Neural progenitor cell (in vitro differentiated cells): ENCODE data around the gene ZNF277. TPM values are rescaled to one million over a fixed set of nuclear protein-coding genes. Genes with fewer than 3 reads are reported as not detected.

Experiments
- DNase-seq: peaks from one replicate; pipeline ENCODE4 v3.0.0-alpha.2; 2016; ENCODE audit warnings: low spot score
- H2AFZ ChIP-seq: fragments of 200-600 bp; sonication (generic); replicated peaks from 2 replicates; pipeline ENCODE4 v1.6.1; 2016; ENCODE audit warnings: antibody characterized with exemption
- H3F3A ChIP-seq: fragments of 200-600 bp; sonication (generic); 2 replicates; pipeline ENCODE4 v1.6.1; 2016; ENCODE audit warnings: antibody characterized with exemption, low read depth
- H3K27ac ChIP-seq: fragments of 200-600 bp; sonication (generic); 2 replicates; pipeline ENCODE4 v1.5.1; 2016; ENCODE audit warnings: mild to moderate bottlenecking
- H3K27me3 ChIP-seq: fragments of 200-600 bp; sonication (generic); 2 replicates; pipeline ENCODE4 v1.6.1; 2016; ENCODE audit warnings: mild to moderate bottlenecking, moderate library complexity
- H3K36me3 ChIP-seq: fragments of 200-600 bp; sonication (generic); 2 replicates; pipeline ENCODE4 v1.5.1; 2016
- H3K4me1 ChIP-seq: fragments of 200-600 bp; sonication (generic); 2 replicates; pipeline ENCODE4 v1.6.1; 2016; ENCODE audit warnings: mixed run types
- H3K4me2 ChIP-seq: fragments of 200-600 bp; sonication (generic); 2 replicates; pipeline ENCODE4 v1.6.1; 2016
- H3K4me3 ChIP-seq: fragments of 200-600 bp; sonication (generic); 2 replicates; pipeline ENCODE4 v1.5.1; 2016
- H3K79me2 ChIP-seq: fragments of 200-600 bp; sonication (generic); 2 replicates; pipeline ENCODE4 v1.6.1; 2016; ENCODE audit warnings: low read depth
- H3K9ac ChIP-seq: fragments of 200-600 bp; sonication (generic); 2 replicates; pipeline ENCODE4 v1.6.1; 2016
- H3K9me3 ChIP-seq: fragments of 200-600 bp; sonication (generic); 2 replicates; pipeline ENCODE4 v1.5.1; 2016; ENCODE audit warnings: low read depth
- H4K20me1 ChIP-seq: fragments of 200-600 bp; sonication (generic); 2 replicates; pipeline ENCODE4 v1.6.1; 2016; ENCODE audit warnings: low read depth
- H3K27ac Mint-ChIP-seq: 3 replicates; pipeline ENCODE4 v1.8.0; 2021; ENCODE audit warnings: mixed read lengths
- H3K27me3 Mint-ChIP-seq: 2 replicates; pipeline ENCODE4 v1.8.0; 2022; ENCODE audit warnings: low read depth, mild to moderate bottlenecking, inconsistent platforms, moderate library complexity, mixed read lengths; ENCODE audit not compliant: insufficient read depth
- H3K36me3 Mint-ChIP-seq: 3 replicates; pipeline ENCODE4 v1.8.0; 2021; ENCODE audit warnings: mixed read lengths
- H3K4me1 Mint-ChIP-seq: 3 replicates; pipeline ENCODE4 v1.8.0; 2021; ENCODE audit warnings: mixed read lengths
- H3K4me3 Mint-ChIP-seq: 3 replicates; pipeline ENCODE4 v1.8.0; 2021; ENCODE audit warnings: mild to moderate bottlenecking, moderate library complexity, mixed read lengths
- H3K9me3 Mint-ChIP-seq: 3 replicates; pipeline ENCODE4 v1.8.0; 2020; ENCODE audit warnings: mixed read lengths
- CTCF ChIP-seq: fragments of 200-600 bp; sonication (generic); IDR thresholded peaks from 2 replicates; pipeline ENCODE4 v1.5.1; 2017; ENCODE audit warnings: antibody characterized with exemption, mild to moderate bottlenecking
- EZH2 ChIP-seq: fragments of 200-600 bp; sonication (generic); IDR thresholded peaks from 2 replicates; pipeline ENCODE4 v1.6.1; 2017; ENCODE audit warnings: antibody characterized with exemption, mild to moderate bottlenecking, moderate library complexity
- EZH2phosphoT487 ChIP-seq: fragments of 200-600 bp; sonication (generic); IDR thresholded peaks from 2 replicates; pipeline ENCODE4 v1.6.1; 2017; ENCODE audit warnings: antibody characterized with exemption
- total RNA-seq: library from RNA; depleted of rRNA; stranded (reverse); fragments of >200 nt; gene quantifications from 2 replicates; pipeline ENCODE4 v1.2.3, GENCODE V29; 2015; ENCODE audit warnings: low replicate concordance

Gene ZNF277
- total RNA-seq, 1 donor from 2014 or later = 55.5 TPM

- H3K4me3 ChIP-seq = no peak overlapping the region
- no peak for DNase-seq
- Mint-ChIP-seq H3K27ac (no peak overlapping the region), H3K36me3 (peaks cover 9% of the 10 kb centered on the region), H3K4me3 (no peak overlapping the region), H3K4me1 (no peaks in the 10 kb centered on the region), H3K27me3 (peaks cover 4% of the 10 kb centered on the region), H3K9me3 (peaks cover 1% of the 10 kb centered on the region)
- H3K79me2 ChIP-seq = no peaks in the 10 kb centered on the region
- H3K9me3 ChIP-seq = no peaks in the 10 kb centered on the region
- no peak overlapping the region for H3K9ac ChIP-seq
- no peaks in the 10 kb centered on the region for H4K20me1 ChIP-seq
- H3K27me3 ChIP-seq = no peaks in the 10 kb centered on the region
- no peak overlapping the region for H2AFZ ChIP-seq
- H3K4me1 ChIP-seq = no peaks in the 10 kb centered on the region
- no peaks in the 10 kb centered on the region for H3F3A ChIP-seq
- H3K27ac ChIP-seq = no peak overlapping the region
- TF ChIP-seq EZH2phosphoT487 (no peak), CTCF (no peak)
- H3K36me3 ChIP-seq = no peaks in the 10 kb centered on the region
- no peak overlapping the region for H3K4me2 ChIP-seq
These were observed 144.1 kb downstream of the ZNF277 start for GRCh38 chr7:112350585-112350984.

DNA sequence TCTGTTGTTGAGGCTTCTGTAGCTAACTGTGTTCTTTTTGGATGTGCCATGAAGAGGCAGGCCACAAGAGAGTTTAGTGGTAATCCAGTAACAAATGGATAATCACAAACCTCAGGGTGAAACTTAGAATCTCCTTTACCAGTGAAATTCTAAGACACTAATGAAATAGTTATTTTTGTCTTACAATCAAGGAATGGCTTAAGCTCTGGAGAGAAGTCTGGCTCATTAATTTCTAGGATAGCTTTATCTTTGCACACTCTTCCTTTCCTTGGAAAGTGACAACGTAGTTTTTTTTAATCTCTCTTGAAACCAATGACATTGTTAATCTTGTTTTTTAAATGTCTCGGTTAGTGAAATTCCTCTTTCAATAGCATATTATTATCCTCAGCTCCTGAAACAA, 150.1 kb downstream of the ZNF277 start:
- no peaks in the 10 kb centered on the region for H4K20me1 ChIP-seq
- no peaks in the 10 kb centered on the region for H3K4me1 ChIP-seq
- no peak overlapping the region for H3K4me2 ChIP-seq
- no peak overlapping the region for H3K27ac Mint-ChIP-seq
- TF ChIP-seq CTCF (no peak), EZH2phosphoT487 (no peak), EZH2 (no peak)
- H3K36me3 ChIP-seq = no peaks in the 10 kb centered on the region
- H3K79me2 ChIP-seq = no peaks in the 10 kb centered on the region
- peaks cover 10% of the 10 kb centered on the region for H3K9me3 Mint-ChIP-seq
- H3F3A ChIP-seq = no peaks in the 10 kb centered on the region
- peaks cover 4% of the 10 kb centered on the region for H3K4me1 Mint-ChIP-seq
- H2AFZ ChIP-seq = no peak overlapping the region
- peaks cover 2% of the 10 kb centered on the region for H3K27me3 Mint-ChIP-seq
- H3K9me3 ChIP-seq = no peaks in the 10 kb centered on the region
- no peak overlapping the region for H3K9ac ChIP-seq
- H3K4me3 Mint-ChIP-seq = no peak overlapping the region
- H3K27me3 ChIP-seq = no peaks in the 10 kb centered on the region
- H3K4me3 ChIP-seq = no peak overlapping the region
- no peak for DNase-seq
- H3K36me3 Mint-ChIP-seq = no peaks in the 10 kb centered on the region
- no peak overlapping the region for H3K27ac ChIP-seq

DNA sequence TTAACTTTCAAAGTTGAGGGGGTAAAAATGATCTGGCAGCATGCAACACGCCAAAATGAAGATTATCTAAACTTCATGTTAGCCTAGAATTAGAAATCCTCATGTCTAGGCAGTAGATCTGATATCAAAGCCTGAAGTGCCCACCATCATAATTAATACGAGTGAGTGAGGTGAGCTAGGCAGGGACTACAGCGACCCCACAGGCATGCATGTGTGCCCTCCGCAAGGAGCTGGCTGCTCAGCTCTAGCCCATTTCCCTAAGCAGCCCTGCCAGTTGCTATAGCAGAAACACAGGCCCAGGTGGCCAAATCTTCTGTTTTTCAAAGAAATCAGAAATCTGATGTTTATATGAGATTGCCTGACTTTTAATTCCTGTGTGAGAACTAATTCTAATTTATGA, 150.6 kb downstream of the ZNF277 start:
- H3K79me2 ChIP-seq = no peaks in the 10 kb centered on the region
- no peak overlapping the region for H2AFZ ChIP-seq
- H3K4me3 ChIP-seq = no peak overlapping the region
- H3K27ac ChIP-seq = no peak overlapping the region
- no peak overlapping the region for H3K27ac Mint-ChIP-seq
- H3K27me3 Mint-ChIP-seq = peaks cover 2% of the 10 kb centered on the region
- H3K9me3 Mint-ChIP-seq = peaks cover 10% of the 10 kb centered on the region
- H3K36me3 Mint-ChIP-seq = no peaks in the 10 kb centered on the region
- H3K4me1 Mint-ChIP-seq = peaks cover 5% of the 10 kb centered on the region
- H3K9me3 ChIP-seq = no peaks in the 10 kb centered on the region
- H3K9ac ChIP-seq = no peak overlapping the region
- H3K27me3 ChIP-seq = no peaks in the 10 kb centered on the region
- no peaks in the 10 kb centered on the region for H3F3A ChIP-seq
- TF ChIP-seq EZH2phosphoT487 (no peak), EZH2 (no peak), CTCF (peak; percentile 24)
- H4K20me1 ChIP-seq = no peaks in the 10 kb centered on the region
- no peaks in the 10 kb centered on the region for H3K4me1 ChIP-seq
- no peak overlapping the region for H3K4me3 Mint-ChIP-seq
- peak; percentile 18 for DNase-seq
- no peaks in the 10 kb centered on the region for H3K36me3 ChIP-seq
- H3K4me2 ChIP-seq = no peak overlapping the region

DNA sequence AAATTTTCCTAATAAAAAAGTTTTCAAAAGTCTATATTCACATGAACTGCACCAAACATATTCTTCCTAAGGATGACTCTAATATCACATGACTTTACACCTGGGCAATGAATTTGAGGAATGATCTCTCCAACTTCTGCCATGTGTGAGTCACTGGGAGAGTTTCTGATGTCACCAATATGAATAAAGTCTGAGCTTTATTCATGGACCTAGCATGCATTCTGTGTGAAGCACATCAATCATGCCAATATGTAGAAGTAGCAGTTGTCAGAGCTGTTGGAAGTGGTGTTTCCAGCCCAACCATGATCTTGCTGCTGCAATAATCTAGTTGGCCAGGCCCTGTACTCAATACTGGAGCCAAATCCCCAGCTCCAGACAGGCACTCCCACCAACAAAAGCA, 152.0 kb downstream of the ZNF277 start:
- H3K4me1 Mint-ChIP-seq = peaks cover 18% of the 10 kb centered on the region
- no peak overlapping the region for H3K27ac Mint-ChIP-seq
- H3K27me3 ChIP-seq = no peaks in the 10 kb centered on the region
- peaks cover 10% of the 10 kb centered on the region for H3K9me3 Mint-ChIP-seq
- H3K9ac ChIP-seq = no peak overlapping the region
- H3K79me2 ChIP-seq = no peaks in the 10 kb centered on the region
- peaks cover 10% of the 10 kb centered on the region for H3F3A ChIP-seq
- H2AFZ ChIP-seq = no peak overlapping the region
- H3K4me3 ChIP-seq = no peak overlapping the region
- TF ChIP-seq EZH2 = no peak
- TF ChIP-seq CTCF = no peak
- TF ChIP-seq EZH2phosphoT487 = no peak
- peaks cover 2% of the 10 kb centered on the region for H3K27me3 Mint-ChIP-seq
- H4K20me1 ChIP-seq = no peaks in the 10 kb centered on the region
- no peak overlapping the region for H3K27ac ChIP-seq
- no peaks in the 10 kb centered on the region for H3K9me3 ChIP-seq
- H3K4me1 ChIP-seq = peaks cover 13% of the 10 kb centered on the region
- no peaks in the 10 kb centered on the region for H3K36me3 Mint-ChIP-seq
- no peak overlapping the region for H3K4me3 Mint-ChIP-seq
- no peak overlapping the region for H3K4me2 ChIP-seq
- H3K36me3 ChIP-seq = no peaks in the 10 kb centered on the region
- no peak for DNase-seq
